HG02870 (cell line): ENCODE data around the gene BTBD1.
"Not testable (repeated sequence)": the region's sequence is repeated elsewhere in the genome, so short reads cannot be mapped to it uniquely, and the experiment has no call there.

Source experiments
- ATAC-seq: cut with Tn5 transposase; IDR thresholded peaks from one replicate; pipeline ENCODE4 v1.9.1; 2021; ENCODE audit warnings: mild to moderate bottlenecking, moderate library complexity; ENCODE audit not compliant: unreplicated experiment

Gene BTBD1

DNA sequence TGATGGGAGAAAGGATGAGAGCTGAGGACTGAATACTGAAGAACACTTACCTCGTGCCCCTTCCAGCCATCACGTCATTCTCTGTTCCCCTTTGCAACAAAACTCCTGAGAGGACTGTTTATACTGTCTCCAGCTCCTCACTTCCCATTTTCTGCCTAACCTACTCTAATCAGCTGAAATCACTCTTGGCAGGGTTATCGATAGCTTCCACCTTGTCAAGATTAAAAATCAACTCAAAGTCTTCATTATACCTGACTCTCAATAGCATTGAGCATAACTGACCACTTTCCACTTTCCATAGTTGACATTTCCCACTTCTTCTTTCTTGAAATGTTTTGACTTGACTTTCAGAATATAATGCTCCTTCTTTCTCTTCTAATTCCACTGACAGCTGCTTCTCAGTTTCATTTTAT, 4.3 kb downstream of the BTBD1 start:
- peak; percentile 40 for ATAC-seq

DNA sequence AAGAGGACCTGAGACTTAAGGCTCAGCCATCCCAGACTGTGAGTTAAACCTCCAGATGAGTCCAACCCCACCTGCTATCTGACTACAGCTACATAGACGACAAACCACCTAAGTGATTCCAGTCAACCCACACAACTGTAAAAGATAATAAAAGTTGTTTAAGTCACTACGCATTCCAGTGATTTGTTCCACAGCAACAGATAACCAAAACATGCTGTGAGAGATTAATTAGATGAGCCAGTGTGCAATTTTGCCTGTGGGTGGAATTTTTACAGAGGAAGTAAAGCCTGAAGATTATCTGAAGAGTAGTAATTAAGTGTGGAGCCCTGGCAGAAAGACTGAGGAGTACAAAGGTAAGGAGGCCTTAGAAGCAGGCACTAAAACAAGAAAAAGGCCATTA, 5.4 kb downstream of the BTBD1 start:
- no peak for ATAC-seq

DNA sequence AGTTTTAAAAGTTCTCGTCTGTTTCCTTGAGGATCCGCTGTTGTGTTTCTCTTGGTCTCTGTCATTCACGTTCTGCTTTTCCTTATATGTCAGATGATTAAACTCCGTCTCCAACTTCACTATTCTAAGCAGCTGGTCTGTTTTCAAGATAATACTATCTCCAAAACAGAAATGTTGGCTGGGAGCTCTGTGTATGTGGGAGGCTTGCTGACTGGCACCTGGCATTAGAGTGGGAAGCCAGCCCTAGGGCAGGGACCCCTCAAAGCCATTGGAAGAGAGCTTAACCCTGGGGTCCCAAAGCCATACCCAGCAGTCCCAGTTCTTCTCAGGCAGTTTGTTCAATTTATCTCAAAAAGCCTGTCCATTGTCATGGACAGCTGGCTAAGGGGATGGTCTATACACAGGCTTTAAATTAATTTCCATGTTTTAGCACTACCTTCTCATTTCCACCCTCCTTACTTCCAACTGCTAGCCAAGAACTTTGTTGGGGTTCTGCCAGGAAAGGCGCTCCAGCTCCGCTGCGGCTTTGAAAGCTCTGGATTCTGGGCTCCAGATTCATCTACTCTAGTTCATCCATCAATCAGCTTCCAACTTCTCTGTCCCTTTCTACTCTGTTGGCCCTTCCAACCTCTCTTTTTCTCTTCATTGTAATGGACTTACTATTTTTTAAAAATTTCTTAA, 9.2 kb downstream of the BTBD1 start:
- ATAC-seq = no peak

DNA sequence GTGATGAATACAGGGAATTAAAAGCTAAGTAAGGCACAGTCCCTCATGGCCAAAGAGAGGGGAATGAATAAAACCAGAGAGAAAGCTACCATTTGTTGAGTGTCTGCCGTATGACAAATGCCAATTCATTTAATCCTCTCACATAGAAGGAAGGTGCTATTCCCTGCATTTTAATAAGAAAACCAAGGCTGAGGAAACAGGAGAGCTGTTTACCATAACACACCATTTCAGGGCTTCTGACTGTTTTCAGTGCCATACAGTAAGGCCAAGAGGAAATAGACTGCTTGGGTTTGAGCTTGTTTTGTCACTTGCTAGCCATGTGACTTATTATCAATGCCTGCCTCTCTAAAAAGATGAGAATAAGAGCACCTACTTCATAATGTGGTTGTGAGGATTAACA, 10.1 kb downstream of the BTBD1 start:
- ATAC-seq = no peak

DNA sequence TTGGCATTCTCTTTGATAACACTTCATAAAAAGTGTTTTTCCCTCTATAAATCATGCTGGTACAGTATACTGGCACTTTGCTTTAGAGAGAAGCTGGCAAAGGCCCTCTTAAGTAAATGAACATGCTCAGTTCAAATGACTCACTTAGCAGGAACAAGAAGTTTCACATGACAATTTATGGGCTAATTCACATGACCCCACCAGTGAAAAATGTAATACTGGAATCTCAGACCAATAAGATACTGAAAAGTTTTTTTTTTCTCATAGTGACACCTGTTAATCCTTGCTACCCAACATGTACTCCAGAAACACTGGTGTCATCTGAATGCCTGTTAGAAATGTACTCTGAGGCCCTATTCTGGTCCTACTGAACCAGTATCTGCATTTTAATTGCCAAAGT, 13.9 kb downstream of the BTBD1 start:
- ATAC-seq = no peak

- ATAC-seq = no peak
These were observed 20.4 kb downstream of the BTBD1 start for GRCh38 chr15:83046558-83047127.

- no peak for ATAC-seq
These were observed 22.9 kb downstream of the BTBD1 start for GRCh38 chr15:83044156-83044555.

GRCh38 chr15:83039206-83039605, 27.8 kb downstream of the BTBD1 start:
- no peak for ATAC-seq

DNA sequence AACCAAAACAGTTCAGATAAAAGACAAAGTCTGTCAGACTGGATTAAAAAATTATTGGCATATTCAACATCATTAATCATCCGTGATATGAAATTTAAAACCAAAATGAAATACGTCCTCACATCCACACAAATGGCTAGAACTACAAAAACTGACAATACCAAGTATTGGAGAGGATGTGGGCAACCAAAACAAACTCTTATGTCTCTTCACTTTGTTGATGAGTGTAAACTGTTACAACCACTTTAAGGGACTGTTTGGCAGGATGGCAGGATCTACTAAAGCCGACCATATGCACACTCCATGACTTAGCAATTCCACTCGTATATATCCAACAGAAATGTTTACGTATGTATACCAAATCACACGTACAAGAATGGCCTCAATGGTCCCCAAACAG, 30.8 kb downstream of the BTBD1 start:
- no peak for ATAC-seq

DNA sequence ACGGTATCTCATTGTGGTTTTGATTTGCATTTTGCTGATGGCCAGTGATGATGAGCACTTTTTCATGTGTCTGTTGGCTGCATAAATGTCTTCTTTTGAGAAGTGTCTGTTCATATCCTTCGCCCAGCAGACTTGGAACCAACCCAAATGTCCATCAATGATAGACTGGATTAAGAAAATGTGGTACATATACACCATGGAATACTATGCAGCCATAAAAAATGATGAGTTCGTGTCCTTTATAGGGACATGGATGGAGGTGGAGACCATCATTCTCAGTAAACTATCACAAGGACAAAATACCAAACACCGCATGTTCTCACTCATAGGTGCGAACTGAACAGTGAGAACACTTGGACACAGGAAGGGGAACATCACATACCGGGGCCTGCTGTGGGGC, 35.8 kb downstream of the BTBD1 start:
- not testable (repeated sequence) for ATAC-seq

GRCh38 chr15:83030021-83030420, 37.0 kb downstream of the BTBD1 start:
- ATAC-seq = no peak

DNA sequence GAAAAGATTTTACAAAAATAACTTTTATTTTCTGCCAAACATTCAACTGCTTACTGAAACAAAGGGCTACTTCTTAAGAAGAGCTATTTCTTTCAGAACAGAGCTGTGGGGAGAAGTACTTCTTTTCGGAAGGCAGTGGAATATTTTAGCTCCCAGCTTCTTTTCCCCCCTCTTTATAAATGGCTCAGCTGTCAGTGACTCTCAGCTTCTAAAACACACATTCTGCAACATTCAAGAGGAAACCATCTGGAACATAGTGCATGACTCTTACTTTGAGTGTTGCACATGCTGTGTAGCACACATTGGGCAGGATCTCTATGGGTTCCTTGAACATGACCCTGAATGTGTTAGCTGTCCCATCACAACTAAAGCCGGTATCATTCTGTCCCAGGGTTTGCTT, 48.6 kb downstream of the BTBD1 start:
- no peak for ATAC-seq

- no peak for ATAC-seq
These were observed 50.1 kb downstream of the BTBD1 start for GRCh38 chr15:83016906-83017305.

GRCh38 chr15:83015361-83015760, 51.7 kb downstream of the BTBD1 start:
- no peak for ATAC-seq

DNA sequence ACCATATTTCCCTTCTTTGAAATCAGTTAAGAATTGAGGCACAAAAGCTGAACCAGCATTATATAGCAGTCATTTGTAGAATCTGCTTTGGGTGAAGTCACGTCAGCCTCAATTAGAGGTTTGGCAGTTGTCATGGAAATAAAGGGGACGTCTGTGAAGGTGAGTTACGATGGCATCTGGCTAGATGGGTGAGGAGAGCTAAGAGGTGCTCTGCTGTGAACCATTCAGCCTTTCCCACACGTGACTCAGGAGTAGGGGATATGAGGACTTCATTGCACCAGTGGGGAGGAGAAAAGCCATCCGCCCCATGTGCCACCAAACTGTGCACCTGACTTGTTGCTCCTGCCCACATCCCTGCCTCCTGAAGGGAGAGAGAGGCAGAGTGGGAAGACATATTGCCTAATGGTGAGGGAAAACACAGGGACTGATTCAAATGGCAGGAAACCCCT, 52.8 kb downstream of the BTBD1 start:
- ATAC-seq = no peak

DNA sequence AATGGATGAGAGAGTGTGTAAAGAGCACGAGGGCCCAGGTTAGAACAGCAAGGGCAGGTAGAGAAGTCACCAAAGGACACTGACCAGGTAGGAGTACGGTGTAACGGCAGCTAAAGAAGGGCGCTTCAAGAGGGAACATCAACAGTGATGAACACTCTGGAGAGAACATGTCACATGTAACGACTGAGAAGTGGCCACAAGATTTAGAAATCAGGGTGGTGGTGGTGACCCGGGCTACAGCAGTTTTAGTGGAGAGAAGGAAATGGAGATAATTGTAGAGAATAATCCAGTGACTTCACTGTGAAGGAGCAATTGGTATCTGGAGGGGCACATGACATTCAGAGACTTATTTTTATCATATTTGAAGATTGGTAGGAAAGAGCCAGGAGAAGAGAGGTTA, 54.4 kb downstream of the BTBD1 start:
- no peak for ATAC-seq

DNA sequence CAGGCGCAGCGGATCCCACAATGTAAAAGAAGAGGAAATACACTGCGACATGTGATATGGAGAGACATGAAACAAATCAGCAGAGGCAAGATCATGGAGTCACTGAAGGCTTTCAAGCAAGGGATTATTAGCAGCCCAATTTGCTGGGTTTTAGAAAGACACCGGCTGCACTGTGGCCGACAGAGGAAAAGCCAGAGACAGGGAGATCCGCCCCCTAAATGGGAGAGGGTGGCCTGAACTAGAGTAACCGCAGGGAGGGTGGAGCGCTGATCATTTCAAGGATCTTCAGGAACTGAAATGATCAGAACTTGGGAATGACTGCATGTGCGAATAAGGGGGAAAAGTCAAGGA, 55.0 kb downstream of the BTBD1 start:
- ATAC-seq = no peak

DNA sequence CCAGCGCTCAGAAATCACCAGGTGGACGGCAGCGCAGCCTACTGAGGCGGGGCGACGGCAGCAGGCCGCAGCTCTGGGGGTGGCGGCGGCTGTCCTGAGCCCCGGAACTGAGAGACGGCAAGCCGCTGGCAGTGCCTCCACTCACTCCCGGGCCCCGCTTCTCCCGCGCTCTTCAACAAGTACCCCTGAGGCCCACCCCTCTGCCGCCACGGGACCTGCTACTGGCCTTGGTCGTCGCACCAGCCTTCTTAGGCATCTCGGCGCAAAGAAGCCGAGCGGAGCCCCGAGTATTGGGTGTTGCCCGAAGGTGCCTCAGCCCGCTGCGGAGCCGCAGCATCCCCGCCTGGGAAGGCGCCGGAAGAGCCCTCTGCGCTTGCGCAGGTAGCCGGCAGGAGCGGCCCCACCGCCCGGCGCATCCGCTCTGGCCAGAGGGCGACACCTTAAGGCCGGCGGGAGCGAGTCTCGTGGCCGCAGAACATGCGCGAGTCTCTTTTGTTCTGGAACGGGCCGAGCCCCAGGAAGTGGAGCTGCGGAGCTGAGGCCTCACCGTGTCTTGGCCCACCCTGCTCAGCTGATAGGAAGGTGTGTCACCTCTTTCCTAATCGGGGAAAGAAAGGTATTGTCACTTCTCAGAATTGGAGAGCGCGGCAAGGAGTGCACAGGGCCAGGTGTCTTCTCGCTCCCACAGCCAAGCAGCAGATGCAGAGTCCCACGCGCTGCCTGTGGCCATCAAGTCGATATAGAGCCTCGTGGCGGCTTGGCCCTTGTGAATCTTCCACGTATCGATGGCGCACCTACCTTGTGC, 55.6 kb downstream of the BTBD1 start, which contains the start of gene C15orf40:
TSS of gene C15orf40 (minus strand) at position 369 of the 805 bp plus-strand sequence. CDS start at position 337, 32 bp downstream.
- ATAC-seq = peak; percentile 67

DNA sequence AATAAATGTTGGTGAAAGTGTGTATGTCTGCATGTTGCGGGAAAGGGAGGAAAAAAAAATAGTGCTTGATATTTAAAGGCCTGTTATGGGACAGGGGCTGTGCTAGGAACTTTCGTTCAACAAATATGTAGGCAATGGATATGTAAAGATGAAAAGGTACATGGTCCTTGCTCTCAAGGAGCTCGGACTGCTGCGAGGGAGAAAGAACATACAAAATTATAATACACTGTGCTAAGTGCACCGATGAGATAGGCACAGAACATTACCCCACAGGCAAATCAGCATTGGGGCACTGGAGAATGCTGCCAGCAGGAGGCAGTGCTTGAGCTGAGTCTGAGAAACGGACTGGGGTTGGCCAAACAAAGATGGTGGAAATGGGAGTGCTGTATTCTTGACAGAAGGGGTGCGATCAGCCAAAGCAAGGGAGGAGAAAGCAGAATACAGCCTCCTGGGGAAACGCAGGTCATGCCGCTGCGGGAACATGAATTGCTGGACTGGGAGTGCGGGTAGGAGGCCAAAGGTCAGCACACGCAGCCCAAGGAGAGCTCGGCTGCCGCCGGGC, 56.3 kb downstream of the BTBD1 start:
- peak; percentile 59 for ATAC-seq

DNA sequence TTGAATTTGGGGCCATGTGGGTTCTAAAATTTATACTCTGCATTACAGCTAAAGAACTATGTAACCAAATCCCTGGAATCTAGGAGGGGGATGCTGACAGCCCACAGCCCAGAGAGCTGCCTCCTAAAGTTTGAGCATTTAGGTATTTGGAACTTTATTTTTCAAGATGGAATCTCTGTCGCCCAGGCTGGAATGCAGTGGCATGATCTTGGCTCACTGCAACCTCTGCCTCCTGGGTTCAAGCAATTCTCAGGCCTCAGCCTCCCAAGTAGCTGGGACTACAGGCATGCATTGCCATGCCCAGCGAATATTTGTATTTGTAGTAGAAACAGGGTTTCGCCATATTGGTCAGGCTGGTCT, 66.4 kb downstream of the BTBD1 start:
- not testable (repeated sequence) for ATAC-seq

DNA sequence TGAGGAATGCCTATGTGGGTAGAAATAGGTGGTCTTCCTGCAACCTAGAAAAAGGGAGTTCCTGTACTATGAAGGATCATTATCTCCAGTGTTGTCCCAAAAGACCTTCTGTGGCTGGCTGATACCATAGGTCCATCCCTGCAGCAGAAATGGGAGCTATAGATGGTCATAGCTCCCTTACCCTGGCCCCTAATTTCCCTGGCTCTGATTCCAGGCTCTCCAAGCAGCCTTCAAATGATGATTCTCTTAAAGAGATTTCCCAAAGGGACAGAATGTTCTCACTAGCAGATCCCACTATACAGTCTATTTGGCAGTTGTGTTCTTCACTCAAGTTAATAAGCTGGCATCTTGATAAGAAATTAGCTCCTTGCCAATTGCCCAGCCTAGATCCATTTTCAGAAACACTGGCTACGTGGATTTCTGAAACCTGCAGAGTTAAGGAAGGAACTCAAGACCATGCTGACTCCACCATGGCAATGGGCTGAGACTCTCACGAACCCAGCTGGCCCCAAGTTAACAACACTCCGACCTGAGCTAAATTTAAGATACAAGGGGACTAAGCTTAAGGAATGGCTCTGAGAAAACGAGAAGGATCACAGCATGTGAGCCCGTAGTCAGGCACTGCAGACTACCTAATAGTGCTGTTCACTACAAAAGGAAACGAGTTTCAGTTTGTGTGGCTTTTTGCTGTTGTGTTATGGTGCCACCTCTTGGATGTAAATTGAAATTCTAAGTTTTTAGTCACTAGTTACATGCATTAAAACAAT, 67.0 kb downstream of the BTBD1 start:
- ATAC-seq = no peak
